OCI-LY1 (cell line): Measurements from ENCODE around the gene HID1.

ENCODE experiments used
- EZH2 ChIP-seq: fragments of 200-600 bp; sonication (generic), shearing (Covaris generic); IDR thresholded peaks from 2 replicates; pipeline ENCODE4 v1.8.0; 2017; ENCODE audit warnings: borderline replicate concordance, mixed run types, mild to moderate bottlenecking, antibody characterized with exemption, low read length, moderate library complexity, mixed read lengths
- TF ChIP-seq, protein P1 (sequence below): fragments of 200-600 bp; sonication (generic), shearing (Covaris generic); IDR thresholded peaks from 2 replicates; pipeline ENCODE4 v1.5.1; 2017; ENCODE audit warnings: mild to moderate bottlenecking, antibody characterized with exemption, low read length, moderate library complexity, mixed read lengths

DNA sequence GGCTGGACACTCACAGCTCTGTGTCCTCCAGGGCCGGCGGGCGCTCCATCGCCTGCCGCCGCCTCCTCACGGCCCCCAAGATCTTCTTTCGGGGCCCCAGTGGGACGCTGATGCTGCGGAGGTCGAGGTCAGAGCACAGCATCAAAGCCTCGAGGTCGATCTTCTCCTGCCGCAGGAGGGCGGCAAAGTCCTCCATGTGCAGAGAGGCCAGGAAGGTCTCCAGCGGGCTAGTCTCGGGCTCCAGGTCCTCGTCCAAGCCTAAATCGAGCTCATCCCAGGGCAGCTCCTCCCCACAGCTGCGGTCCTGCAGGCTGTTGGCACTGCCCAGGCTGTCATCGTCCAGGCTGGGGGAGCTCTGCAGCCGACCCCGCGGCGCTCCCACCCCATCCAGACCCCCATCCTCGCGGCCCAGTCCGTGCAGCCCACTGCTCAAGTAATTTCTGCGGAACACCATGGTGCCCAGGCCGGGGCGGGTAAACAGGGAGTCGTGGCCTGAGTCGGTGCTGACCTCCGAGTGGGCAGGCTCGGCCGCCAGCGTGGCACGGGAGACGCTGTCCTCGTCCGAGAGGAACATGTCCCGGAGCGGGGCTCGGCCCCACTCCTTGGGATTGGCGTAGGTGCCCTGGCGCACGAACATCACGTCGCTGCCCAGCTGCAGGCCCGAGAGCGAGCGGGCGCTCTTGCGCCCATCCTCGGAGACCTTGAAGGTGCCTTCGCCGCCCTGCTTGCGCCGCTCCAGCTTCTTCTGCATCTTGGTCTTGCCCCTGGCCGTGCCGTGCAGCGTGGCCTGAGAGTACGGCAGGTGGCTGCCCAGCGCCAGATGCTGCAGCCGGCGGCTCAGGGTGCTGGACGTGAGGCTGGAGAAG, 52.9 kb downstream of the HID1 start:
- TF ChIP-seq, protein P1, sequence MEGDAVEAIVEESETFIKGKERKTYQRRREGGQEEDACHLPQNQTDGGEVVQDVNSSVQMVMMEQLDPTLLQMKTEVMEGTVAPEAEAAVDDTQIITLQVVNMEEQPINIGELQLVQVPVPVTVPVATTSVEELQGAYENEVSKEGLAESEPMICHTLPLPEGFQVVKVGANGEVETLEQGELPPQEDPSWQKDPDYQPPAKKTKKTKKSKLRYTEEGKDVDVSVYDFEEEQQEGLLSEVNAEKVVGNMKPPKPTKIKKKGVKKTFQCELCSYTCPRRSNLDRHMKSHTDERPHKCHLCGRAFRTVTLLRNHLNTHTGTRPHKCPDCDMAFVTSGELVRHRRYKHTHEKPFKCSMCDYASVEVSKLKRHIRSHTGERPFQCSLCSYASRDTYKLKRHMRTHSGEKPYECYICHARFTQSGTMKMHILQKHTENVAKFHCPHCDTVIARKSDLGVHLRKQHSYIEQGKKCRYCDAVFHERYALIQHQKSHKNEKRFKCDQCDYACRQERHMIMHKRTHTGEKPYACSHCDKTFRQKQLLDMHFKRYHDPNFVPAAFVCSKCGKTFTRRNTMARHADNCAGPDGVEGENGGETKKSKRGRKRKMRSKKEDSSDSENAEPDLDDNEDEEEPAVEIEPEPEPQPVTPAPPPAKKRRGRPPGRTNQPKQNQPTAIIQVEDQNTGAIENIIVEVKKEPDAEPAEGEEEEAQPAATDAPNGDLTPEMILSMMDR, result peak; percentile 16; the same call in 1 of the 2 replicates
- TF ChIP-seq EZH2, result no peak
